ENCODE results near the gene GRIN3B. TPM values are rescaled to one million over a fixed set of nuclear protein-coding genes. Genes with fewer than 3 reads are reported as not detected.

Gene GRIN3B
- total and polyA plus RNA-seq, 9 of the 15 experiments (the other 6 are each of a cell fraction or from before 2014, with no cell fraction given): 0.06 to 0.95 (median 0.19) TPM; not detected in 6

DNA sequence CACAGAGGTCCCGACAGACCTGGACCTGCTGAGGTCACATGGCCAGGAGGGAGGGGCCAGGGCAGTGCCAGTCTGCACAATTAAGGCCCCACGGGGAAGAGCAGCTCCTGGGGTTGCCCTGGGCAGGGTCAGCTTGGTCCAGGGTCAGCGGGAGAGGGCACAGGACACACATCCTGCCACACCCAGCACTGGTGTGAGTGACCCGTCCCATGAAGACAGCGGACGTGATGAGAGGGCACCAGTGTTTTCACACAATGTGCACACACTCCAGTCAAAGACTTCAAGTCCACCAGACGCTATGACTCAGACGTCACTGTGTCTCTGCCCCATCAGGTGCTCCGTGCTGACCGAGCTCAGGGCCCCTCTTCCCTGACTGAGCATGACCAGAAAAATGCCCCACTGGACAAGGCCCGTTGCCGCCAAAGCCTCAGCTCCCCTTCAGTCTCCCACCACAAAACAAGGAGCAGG lies 16.5 kb downstream of the GRIN3B start (continued):
- TF ChIP-seq HNRNPLL (IDR thresholded peaks at IDR 0.05; ENCODE audit: low read depth, low read length, poor library complexity, severe bottlenecking) (no peak), FOXM1 (IDR thresholded peaks at IDR 0.05; ENCODE audit: low read depth) (no peak), FOXM1 (CRISPR knock-in tag; IDR thresholded peaks at IDR 0.05; ENCODE audit: low read depth) (no peak), MCM7 (IDR thresholded peaks at IDR 0.05) (no peak), ZNF274 (IDR thresholded peaks at IDR 0.05; ENCODE audit: borderline replicate concordance, low read depth, low read length) (no peak), EGR1 (conservative IDR thresholded peaks at IDR 0.05) (no peak), ZNF347 (CRISPR knock-in tag; IDR thresholded peaks at IDR 0.05; ENCODE audit: low read depth) (no peak), ESRRB (CRISPR knock-in tag; IDR thresholded peaks at IDR 0.05; ENCODE audit: borderline replicate concordance) (no peak)
- TF ChIP-seq, protein P1, sequence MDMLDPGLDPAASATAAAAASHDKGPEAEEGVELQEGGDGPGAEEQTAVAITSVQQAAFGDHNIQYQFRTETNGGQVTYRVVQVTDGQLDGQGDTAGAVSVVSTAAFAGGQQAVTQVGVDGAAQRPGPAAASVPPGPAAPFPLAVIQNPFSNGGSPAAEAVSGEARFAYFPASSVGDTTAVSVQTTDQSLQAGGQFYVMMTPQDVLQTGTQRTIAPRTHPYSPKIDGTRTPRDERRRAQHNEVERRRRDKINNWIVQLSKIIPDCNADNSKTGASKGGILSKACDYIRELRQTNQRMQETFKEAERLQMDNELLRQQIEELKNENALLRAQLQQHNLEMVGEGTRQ (CRISPR knock-in tag; IDR thresholded peaks at IDR 0.05): peak; percentile 24; the same call in 1 of the 2 replicates
- TF ChIP-seq, protein P2, sequence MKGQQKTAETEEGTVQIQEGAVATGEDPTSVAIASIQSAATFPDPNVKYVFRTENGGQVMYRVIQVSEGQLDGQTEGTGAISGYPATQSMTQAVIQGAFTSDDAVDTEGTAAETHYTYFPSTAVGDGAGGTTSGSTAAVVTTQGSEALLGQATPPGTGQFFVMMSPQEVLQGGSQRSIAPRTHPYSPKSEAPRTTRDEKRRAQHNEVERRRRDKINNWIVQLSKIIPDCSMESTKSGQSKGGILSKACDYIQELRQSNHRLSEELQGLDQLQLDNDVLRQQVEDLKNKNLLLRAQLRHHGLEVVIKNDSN (CRISPR knock-in tag; IDR thresholded peaks at IDR 0.05): peak; percentile 57

Data from K562 (cell line).